ENCODE measurements around the gene UNKL. TPM values are rescaled to one million over a fixed set of nuclear protein-coding genes. Genes with fewer than 3 reads are reported as not detected.

UNKL gene
- total and polyA plus RNA-seq, 2 of the 8 experiments (the other 6 are each of a cell fraction or from before 2014, with no cell fraction given), result 25.1 to 31.8 TPM

- no peaks in the 10 kb centered on the region for H3K9me3 ChIP-seq (ENCODE audit: insufficient read depth in 2 of 2, low read depth in 1 of 2, low read length in 1 of 2)
- H3K23ac ChIP-seq (ENCODE audit: insufficient read length), result no peak overlapping the region
- no peak overlapping the region for H4K91ac ChIP-seq (replicated peaks; ENCODE audit: insufficient read length, low read length)
- no peak overlapping the region for H4K5ac ChIP-seq (ENCODE audit: insufficient read length, low read depth, low read length)
- no peak overlapping the region for H2BK12ac ChIP-seq (ENCODE audit: low read depth, low read length)
- H3K4me2 ChIP-seq (ENCODE audit: insufficient read depth in 1 of 2, low read depth in 2 of 2, low read length in 2 of 2), result no peak overlapping the region
- no peak overlapping the region for H3K56ac ChIP-seq (replicated peaks; ENCODE audit: insufficient read length, low read depth, low read length)
- 87% methylated on average over 25 of the region's 28 CpGs; no CpG with 5 or more reads in 1 of the 2 experiments for WGBS, 2 experiments (ENCODE audit: extremely low coverage in 1 of 2, insufficient coverage in 1 of 2, insufficient read length in 1 of 2, insufficient replicate concordance in 2 of 2, low coverage in 1 of 2, low lambda C conversion rate in 2 of 2, missing lambda C conversion rate in 1 of 2)
- H3K79me1 ChIP-seq (ENCODE audit: low read depth, low read length), result no peaks in the 10 kb centered on the region
- no peaks in the 10 kb centered on the region for H3K27me3 ChIP-seq (replicated peaks in 1 of 4; ENCODE audit: control insufficient read depth in 3 of 4, extremely low read depth in 1 of 4, insufficient read depth in 3 of 4, low read length in 3 of 4)
- no peak overlapping the region for H4K8ac ChIP-seq (ENCODE audit: extremely low read depth, insufficient read depth, low read length)
- H3K4me1 ChIP-seq (replicated peaks in 1 of 4; ENCODE audit: control insufficient read depth in 3 of 4, insufficient read depth in 4 of 4, low read length in 3 of 4), result no peaks in the 10 kb centered on the region
- TF ChIP-seq CREB1 (IDR thresholded peaks at IDR 0.05) (no peak), SP4 (IDR thresholded peaks at IDR 0.05; ENCODE audit: low read length) (no peak), SRF (IDR thresholded peaks at IDR 0.05; ENCODE audit: low read depth, low read length) (no peak), SP1 (IDR thresholded peaks at IDR 0.05; ENCODE audit: low read depth, low read length) (no peak), FOSL1 (IDR thresholded peaks at IDR 0.05; ENCODE audit: insufficient read depth, low read depth, low read length) (no peak), ATF2 (IDR thresholded peaks at IDR 0.05; ENCODE audit: low read length) (no peak), TCF12 (IDR thresholded peaks at IDR 0.05; ENCODE audit: low read depth, low read length) (no peak), MAFK (IDR thresholded peaks at IDR 0.05; ENCODE audit: low read depth, low read length) (no peak), POLR2AphosphoS5 (IDR thresholded peaks at IDR 0.05; ENCODE audit: low read depth, low read length) (no peak), ATF3 (IDR thresholded peaks at IDR 0.05; ENCODE audit: insufficient read depth, low read depth, low read length) (no peak), CHD2 (IDR thresholded peaks at IDR 0.05; ENCODE audit: low read length) (no peak), NANOG (IDR thresholded peaks at IDR 0.05; ENCODE audit: insufficient read depth, low read depth, low read length, poor library complexity, severe bottlenecking) (no peak), HDAC6 (IDR thresholded peaks at IDR 0.05; ENCODE audit: low read depth, low read length) (no peak)
- H2BK5ac ChIP-seq (ENCODE audit: low read depth, low read length), result no peak overlapping the region
- H2AK5ac ChIP-seq (ENCODE audit: low read depth, low read length), result no peak overlapping the region
- H2BK15ac ChIP-seq (ENCODE audit: low read length), result no peak overlapping the region
- no peak overlapping the region for H2BK120ac ChIP-seq (replicated peaks; ENCODE audit: low read depth, low read length)
- H3K36me3 ChIP-seq (ENCODE audit: control insufficient read depth in 2 of 4, insufficient read depth in 4 of 4, low read length in 3 of 4), result peaks cover 3 to 9% (median 4%) of the 10 kb centered on the region in 4 experiments; a peak in 5 of 8 replicates
- H3K14ac ChIP-seq (ENCODE audit: insufficient read length), result no peak overlapping the region
- no peaks in the 10 kb centered on the region for H3K79me2 ChIP-seq (ENCODE audit: control insufficient read depth in 1 of 2, insufficient read depth in 2 of 2, low read length in 2 of 2)
- peaks cover 0 to 5% of the 10 kb centered on the region in 2 experiments for H4K20me1 ChIP-seq (replicated peaks in 1 of 2; ENCODE audit: control insufficient read depth in 1 of 2, insufficient read depth in 2 of 2, low read length in 2 of 2)
- no peak overlapping the region for H3K9ac ChIP-seq (replicated peaks in 1 of 4; ENCODE audit: extremely low read depth in 1 of 4, low read depth in 3 of 4, low read length in 3 of 4)
- ChIA-PET POLR2A (ENCODE audit: partially characterized antibody) (interaction anchor here (1.1 to 1.5 kb wide), 3 partner anchors 9 to 30 kb away, joined by 3 read pairs; partner anchors contain the start of gene UQCC4), CTCF (ENCODE audit: partially characterized antibody) (interaction anchor here (0.9 to 1.4 kb wide), 2 partner anchors 14 to 27 kb away, joined by 3 read pairs; no protein-coding TSS in a partner anchor)
- no peaks in the 10 kb centered on the region for H3K23me2 ChIP-seq (ENCODE audit: low read depth, low read length)
- H3K27ac ChIP-seq (ENCODE audit: low read depth, low read length), result no peak overlapping the region
- H3K4me3 ChIP-seq (ENCODE audit: extremely low read depth in 1 of 4, insufficient read depth in 2 of 4, low read depth in 3 of 4, low read length in 4 of 4), result no peak overlapping the region
- no peak overlapping the region for H3K4ac ChIP-seq (replicated peaks; ENCODE audit: insufficient read length, low read depth, low read length)
- no peak overlapping the region for H2BK20ac ChIP-seq (ENCODE audit: low read length)
- FAIRE-seq (no peak), DNase-seq (ENCODE audit: low read depth in 1 of 2, low spot score in 2 of 2) (no peak)
- H2AFZ ChIP-seq (ENCODE audit: low read length), result no peak overlapping the region
- H3K18ac ChIP-seq (ENCODE audit: extremely low read depth, low read length), result no peak overlapping the region
Observed at GRCh38 chr16:1390239-1390779, 24.2 kb downstream of the UNKL start.
